ENCODE data around the gene ENAH.

DNA sequence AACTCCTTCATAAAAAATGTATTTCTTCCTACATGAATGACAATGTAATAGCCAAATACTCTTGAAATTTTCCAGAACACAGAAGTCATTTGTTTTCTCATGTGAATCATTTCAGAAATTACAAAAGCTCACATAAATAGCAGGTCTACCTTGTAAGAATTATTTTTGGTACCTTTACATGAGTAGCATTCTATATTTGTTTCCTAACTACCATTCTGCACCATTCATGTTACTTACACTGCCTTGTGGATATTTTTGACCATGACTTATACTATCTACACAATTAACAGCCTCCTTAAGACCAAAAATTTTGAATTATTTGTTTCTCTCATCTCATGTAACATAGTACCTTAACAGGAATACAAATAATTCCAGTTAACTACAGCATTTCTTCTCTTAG, 109.6 kb downstream of the ENAH start:
- TF ChIP-seq, protein P1, sequence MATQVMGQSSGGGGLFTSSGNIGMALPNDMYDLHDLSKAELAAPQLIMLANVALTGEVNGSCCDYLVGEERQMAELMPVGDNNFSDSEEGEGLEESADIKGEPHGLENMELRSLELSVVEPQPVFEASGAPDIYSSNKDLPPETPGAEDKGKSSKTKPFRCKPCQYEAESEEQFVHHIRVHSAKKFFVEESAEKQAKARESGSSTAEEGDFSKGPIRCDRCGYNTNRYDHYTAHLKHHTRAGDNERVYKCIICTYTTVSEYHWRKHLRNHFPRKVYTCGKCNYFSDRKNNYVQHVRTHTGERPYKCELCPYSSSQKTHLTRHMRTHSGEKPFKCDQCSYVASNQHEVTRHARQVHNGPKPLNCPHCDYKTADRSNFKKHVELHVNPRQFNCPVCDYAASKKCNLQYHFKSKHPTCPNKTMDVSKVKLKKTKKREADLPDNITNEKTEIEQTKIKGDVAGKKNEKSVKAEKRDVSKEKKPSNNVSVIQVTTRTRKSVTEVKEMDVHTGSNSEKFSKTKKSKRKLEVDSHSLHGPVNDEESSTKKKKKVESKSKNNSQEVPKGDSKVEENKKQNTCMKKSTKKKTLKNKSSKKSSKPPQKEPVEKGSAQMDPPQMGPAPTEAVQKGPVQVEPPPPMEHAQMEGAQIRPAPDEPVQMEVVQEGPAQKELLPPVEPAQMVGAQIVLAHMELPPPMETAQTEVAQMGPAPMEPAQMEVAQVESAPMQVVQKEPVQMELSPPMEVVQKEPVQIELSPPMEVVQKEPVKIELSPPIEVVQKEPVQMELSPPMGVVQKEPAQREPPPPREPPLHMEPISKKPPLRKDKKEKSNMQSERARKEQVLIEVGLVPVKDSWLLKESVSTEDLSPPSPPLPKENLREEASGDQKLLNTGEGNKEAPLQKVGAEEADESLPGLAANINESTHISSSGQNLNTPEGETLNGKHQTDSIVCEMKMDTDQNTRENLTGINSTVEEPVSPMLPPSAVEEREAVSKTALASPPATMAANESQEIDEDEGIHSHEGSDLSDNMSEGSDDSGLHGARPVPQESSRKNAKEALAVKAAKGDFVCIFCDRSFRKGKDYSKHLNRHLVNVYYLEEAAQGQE (IDR thresholded peaks at IDR 0.05; ENCODE audit: low read depth) = no peak
- TF ChIP-seq CEBPB (IDR thresholded peaks at IDR 0.05) (no peak), YY1 (IDR thresholded peaks at IDR 0.05; ENCODE audit: low read depth) (no peak), TEAD4 (IDR thresholded peaks at IDR 0.05) (no peak), ZBTB7A (IDR thresholded peaks at IDR 0.05; ENCODE audit: low read depth) (no peak), EP300 (IDR thresholded peaks at IDR 0.05; ENCODE audit: borderline replicate concordance) (no peak), TAF1 (IDR thresholded peaks at IDR 0.05; ENCODE audit: low read depth) (no peak), RAD21 (IDR thresholded peaks at IDR 0.05; ENCODE audit: low read depth) (no peak), EGR1 (IDR thresholded peaks at IDR 0.05) (no peak)
- TF ChIP-seq, protein P2, sequence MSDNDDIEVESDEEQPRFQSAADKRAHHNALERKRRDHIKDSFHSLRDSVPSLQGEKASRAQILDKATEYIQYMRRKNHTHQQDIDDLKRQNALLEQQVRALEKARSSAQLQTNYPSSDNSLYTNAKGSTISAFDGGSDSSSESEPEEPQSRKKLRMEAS (IDR thresholded peaks at IDR 0.05) = no peak

Data from Ishikawa (cell line).